IPS-15b (cell line): ENCODE measurements around the gene ASTN2.

Experiments used
- H3K27me3 ChIP-seq: one replicate; pipeline ENCODE4 v1.6.1; 2013; ENCODE audit warnings: low read length; ENCODE audit not compliant: control insufficient read depth, insufficient read depth
- H3K36me3 ChIP-seq: one replicate; pipeline ENCODE4 v1.6.1; 2013; ENCODE audit warnings: low read length; ENCODE audit not compliant: control insufficient read depth, insufficient read depth
- H3K4me1 ChIP-seq: one replicate; pipeline ENCODE4 v1.6.1; 2013; ENCODE audit warnings: mild to moderate bottlenecking, low read length; ENCODE audit not compliant: control insufficient read depth, insufficient read depth
- H3K4me3 ChIP-seq: one replicate; pipeline ENCODE4 v1.5.1; 2013; ENCODE audit warnings: low read depth, low read length
- H3K9ac ChIP-seq: one replicate; pipeline ENCODE4 v1.6.1; 2013; ENCODE audit warnings: low read depth, mild to moderate bottlenecking, low read length
- H3K9me3 ChIP-seq: one replicate; pipeline ENCODE4 v1.6.1; 2013; ENCODE audit warnings: mild to moderate bottlenecking, low read length; ENCODE audit not compliant: control insufficient read depth, insufficient read depth

ASTN2 gene

DNA sequence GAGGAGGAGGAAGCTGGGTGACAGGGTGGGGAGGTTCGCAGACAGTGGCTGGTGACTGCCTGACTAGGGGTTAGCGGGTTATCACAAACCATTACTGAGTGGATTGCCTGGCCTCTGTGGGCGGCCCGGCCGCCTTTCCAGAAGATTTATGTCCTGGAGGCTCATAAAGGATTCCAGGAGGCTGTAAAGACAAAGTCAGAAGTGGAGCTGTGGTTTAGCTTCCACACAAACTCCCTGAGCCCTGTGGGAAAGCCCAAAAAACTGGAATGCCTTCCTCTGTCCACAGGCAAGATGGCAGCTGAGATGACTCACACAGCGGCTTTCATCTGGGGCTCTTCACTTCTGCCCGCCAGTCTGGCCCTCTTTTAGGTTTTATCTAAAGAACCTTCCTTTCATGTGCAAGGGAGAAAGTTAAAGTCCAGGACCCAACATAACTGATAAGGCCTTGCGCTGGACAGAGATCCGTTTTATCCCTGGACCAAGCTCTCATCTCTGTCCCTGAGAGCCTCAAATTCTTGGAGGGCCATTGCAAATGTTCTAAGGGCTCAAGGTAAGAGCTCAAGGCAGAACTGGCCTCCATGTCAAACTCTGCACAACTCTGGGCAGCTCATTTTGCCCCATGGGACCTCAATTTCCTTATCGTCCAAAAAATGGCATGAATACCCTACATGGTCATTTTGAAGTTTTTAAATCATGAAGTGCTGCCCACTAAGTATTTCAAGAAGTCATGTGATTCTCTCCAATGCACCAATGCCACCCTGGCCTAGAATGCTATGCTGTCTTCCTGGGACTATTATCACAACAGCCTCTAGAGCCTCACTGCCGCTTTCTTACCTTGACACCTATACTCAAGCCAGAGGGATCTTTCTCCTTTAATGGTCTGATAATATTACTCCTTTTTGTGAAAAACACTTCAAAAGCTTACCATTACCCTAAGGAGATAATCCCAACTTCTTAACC lies 977.2 kb downstream of the ASTN2 start:
- Histone ChIP-seq H3K27me3 (no peaks in the 10 kb centered on the region), H3K9me3 (no peaks in the 10 kb centered on the region), H3K4me3 (no peak overlapping the region), H3K9ac (no peak overlapping the region), H3K36me3 (peaks cover 2% of the 10 kb centered on the region), H3K4me1 (no peaks in the 10 kb centered on the region)

DNA sequence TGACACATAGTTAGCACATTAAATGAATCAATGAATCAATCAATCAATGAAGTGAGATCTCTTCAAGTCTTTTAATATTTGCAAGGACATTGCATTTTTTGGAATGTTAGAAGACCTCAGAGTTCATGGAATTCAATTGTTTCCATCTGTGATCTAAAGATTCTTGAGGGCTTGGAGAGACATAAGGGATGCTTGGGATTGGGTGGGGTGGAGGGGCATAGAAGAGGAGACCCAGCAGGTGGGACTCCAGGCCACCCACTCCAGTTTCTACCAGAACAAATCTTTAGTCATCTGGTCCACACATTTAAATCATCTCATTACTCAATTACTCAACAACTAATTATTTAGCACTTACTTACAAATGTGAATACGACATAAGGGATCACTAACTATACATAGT lies 978.7 kb downstream of the ASTN2 start:
- H3K36me3 ChIP-seq = no peaks in the 10 kb centered on the region
- no peaks in the 10 kb centered on the region for H3K27me3 ChIP-seq
- H3K4me3 ChIP-seq = no peak overlapping the region
- H3K9ac ChIP-seq = no peak overlapping the region
- H3K4me1 ChIP-seq = no peaks in the 10 kb centered on the region
- H3K9me3 ChIP-seq = no peaks in the 10 kb centered on the region

DNA sequence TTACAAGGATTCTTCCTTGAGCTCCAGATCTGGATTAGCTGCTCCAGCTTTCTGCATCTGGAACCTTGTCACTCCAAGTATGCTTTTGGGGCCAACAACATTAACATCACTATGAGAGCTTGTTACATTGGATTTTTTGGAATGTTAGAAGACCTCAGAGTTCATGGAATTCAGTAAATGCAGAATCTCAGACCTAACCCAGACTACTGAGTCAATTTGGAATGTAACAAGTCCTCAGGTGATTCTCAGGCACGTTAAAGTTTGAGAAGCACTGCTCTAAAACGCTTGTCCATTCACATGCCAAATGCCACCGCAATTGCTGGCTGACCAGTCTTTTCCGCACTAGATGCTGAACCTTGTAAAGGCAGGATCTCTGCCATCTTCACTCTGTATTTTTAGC lies 979.2 kb downstream of the ASTN2 start:
- Histone ChIP-seq H3K9ac (no peak overlapping the region), H3K36me3 (no peaks in the 10 kb centered on the region), H3K4me3 (no peak overlapping the region), H3K9me3 (no peaks in the 10 kb centered on the region), H3K27me3 (no peaks in the 10 kb centered on the region), H3K4me1 (no peaks in the 10 kb centered on the region)

DNA sequence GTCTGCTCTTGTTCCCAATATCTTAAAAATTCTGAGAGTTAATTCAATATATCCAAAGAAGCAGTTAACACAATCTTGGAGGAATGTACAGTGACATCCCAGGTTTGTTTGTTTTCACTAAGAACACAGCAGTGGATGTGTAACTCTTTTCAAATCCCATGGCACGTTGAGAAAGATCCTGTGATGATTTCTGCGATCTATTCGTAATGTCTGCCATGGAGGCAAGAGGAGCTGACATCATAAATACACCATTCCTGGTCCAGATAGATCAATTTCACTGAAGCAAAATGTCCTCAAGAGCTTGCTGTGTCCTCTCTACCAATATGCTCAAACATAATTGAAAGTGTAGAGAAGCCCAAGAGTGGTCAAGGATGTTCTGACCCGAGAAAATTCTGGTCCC lies 980.5 kb downstream of the ASTN2 start:
- H3K9me3 ChIP-seq = no peaks in the 10 kb centered on the region

DNA sequence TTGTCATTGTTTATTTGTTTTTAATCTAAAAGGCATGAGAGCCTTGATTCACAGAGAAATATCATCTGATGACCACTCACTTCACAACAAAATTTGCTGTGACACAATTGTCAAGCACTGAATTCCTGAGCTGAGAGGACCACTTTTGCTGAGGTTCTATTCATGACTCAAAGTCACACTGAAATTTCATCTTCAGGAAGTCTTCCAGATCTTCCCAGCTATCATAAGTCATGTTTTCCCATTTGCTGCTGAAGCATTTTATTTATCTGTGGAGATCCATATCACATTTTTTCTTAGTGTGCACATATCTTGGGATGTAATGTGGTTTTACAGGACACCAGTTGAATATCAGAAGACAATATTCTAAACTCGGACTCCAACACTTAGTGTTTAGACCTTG lies 982.8 kb downstream of the ASTN2 start:
- Histone ChIP-seq H3K9ac (no peak overlapping the region), H3K4me1 (no peaks in the 10 kb centered on the region), H3K4me3 (no peak overlapping the region), H3K27me3 (no peaks in the 10 kb centered on the region), H3K9me3 (no peaks in the 10 kb centered on the region), H3K36me3 (no peaks in the 10 kb centered on the region)

More for the DNA sequence above, 980.5 kb downstream of the ASTN2 start:
- Histone ChIP-seq H3K4me3 (no peak overlapping the region), H3K27me3 (no peaks in the 10 kb centered on the region), H3K4me1 (no peaks in the 10 kb centered on the region), H3K9ac (no peak overlapping the region), H3K36me3 (no peaks in the 10 kb centered on the region)

DNA sequence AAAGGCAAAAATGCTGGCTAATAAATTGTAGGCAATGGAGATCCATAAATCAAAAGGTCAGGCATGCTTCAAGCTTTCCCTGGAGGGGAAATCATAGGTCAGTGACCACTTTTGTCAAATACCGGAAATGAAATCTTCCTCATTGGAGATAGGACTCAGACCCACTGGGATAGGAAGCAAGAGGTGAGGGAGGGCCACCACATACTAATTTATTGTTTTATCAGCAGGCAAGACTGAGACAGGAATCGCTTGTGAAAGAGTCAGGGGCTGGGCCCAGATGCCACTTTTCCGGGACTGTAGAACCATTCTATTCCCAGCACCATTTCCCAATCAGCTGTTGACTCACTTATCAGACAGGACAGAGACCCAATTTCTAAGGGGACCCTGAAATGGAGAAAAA lies 984.0 kb downstream of the ASTN2 start:
- no peaks in the 10 kb centered on the region for H3K27me3 ChIP-seq
- H3K4me3 ChIP-seq = no peak overlapping the region
- no peaks in the 10 kb centered on the region for H3K9me3 ChIP-seq
- H3K4me1 ChIP-seq = no peaks in the 10 kb centered on the region
- H3K9ac ChIP-seq = no peak overlapping the region
- H3K36me3 ChIP-seq = no peaks in the 10 kb centered on the region

DNA sequence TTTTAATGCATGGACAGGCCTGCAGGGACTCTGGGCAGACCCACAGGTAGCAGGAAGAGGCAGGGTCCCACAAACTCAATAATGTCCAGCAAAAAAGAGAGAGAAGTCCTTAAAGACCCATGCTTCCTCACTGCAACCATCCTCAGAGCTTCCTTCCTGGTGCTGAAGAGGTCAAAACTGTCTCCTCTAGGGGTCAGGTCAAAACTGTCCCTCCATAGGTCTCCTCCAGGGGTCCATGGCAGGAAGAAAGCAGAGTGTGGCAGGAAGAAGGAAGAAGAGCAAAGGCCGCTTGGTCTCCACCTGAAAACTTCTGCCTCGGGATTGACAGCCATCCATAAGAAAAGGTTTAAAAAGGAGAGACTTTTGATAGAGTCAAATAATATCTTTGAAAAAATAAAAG lies 989.6 kb downstream of the ASTN2 start:
- no peak overlapping the region for H3K4me3 ChIP-seq
- no peaks in the 10 kb centered on the region for H3K27me3 ChIP-seq
- no peak overlapping the region for H3K9ac ChIP-seq
- H3K36me3 ChIP-seq = no peaks in the 10 kb centered on the region
- no peaks in the 10 kb centered on the region for H3K4me1 ChIP-seq
- H3K9me3 ChIP-seq = no peaks in the 10 kb centered on the region

DNA sequence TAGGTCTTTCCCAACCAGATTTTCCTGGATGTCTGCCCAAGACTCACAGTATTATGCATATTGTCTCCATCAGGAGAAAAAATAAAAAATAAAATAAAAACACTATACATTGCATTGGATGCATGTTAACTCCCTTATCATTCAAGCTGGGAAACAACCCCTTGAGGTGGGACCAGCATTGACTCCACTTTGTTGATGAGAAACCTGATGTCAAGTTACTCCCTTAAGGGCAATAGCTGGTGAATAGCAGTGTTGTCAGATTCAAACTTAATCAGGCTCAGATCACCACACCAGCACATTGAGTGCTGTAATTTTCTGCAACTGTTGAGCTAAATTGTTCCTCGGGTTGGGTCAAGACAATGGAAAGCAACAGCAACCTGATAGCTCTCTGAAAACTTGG lies 991.7 kb downstream of the ASTN2 start:
- no peaks in the 10 kb centered on the region for H3K4me1 ChIP-seq
- H3K9ac ChIP-seq = no peak overlapping the region
- H3K36me3 ChIP-seq = no peaks in the 10 kb centered on the region
- H3K4me3 ChIP-seq = no peak overlapping the region
- no peaks in the 10 kb centered on the region for H3K9me3 ChIP-seq
- H3K27me3 ChIP-seq = no peaks in the 10 kb centered on the region

DNA sequence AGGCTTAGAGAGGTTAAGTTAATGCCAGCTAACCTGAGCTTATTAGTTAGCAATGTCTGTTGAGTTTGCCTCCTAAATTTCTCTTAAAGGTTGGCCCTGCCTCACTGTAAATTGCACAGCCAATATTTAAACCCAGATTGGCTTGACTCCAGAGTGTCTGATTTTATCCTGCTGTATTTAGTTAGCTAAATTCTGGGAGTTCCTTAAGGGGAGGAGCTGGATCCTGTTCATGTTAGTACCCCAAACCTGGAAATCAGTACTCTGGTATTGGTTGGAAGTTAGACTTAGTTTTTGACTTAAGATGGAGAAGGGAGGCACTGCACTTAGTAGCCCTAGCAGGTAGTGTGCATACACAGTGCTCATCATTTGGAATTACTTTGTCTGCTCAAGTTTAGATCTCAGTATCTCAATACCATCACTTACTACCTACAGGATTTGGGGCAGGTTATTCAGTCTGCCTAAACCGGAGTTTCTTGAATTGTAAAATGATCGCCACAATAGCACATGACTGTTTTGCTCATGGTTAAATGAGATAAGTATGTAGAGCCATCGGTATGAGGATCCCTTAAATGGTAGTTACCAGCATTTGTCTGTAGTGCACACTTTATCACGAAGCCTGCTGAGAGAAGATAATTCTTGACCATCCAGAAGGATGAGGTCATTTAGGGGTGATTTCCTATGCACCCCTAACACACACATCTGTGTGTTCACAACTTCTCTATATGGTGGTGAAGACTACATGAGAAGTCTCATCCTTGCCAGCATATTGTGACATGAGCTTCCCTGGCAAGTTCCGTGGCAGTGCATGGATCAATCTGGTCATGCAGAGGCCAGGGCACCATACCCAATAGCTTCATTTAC lies 992.5 kb downstream of the ASTN2 start:
- H3K9ac ChIP-seq = no peak overlapping the region
- no peaks in the 10 kb centered on the region for H3K9me3 ChIP-seq
- H3K27me3 ChIP-seq = no peaks in the 10 kb centered on the region
- H3K4me3 ChIP-seq = no peak overlapping the region
- no peaks in the 10 kb centered on the region for H3K4me1 ChIP-seq
- H3K36me3 ChIP-seq = no peaks in the 10 kb centered on the region

DNA sequence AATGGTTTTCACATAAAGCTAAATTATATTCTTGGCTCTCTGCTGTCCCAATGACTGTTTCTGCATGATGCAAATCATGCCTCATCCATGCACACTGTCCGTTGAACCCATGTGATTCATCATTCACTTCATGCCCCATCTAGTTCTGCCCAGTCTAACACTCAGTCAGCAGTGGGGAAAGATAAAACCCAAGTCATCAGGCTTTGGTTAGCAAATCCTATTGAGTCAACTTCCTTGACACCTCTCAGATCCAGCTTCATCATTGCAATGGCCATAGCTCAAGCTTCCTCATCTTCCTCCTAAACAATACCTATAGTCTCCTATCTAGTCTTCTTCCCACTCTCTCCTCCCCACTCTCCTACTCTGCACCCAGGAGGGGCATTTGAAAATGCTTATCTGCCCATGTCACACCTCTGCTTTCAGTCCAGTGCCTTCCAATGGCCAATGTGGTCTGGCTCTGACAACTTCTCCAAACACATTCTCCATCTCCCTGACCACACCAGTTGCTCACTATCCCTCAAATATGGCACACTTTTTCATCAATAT lies 993.8 kb downstream of the ASTN2 start:
- no peaks in the 10 kb centered on the region for H3K4me1 ChIP-seq
- H3K27me3 ChIP-seq = no peaks in the 10 kb centered on the region
- H3K4me3 ChIP-seq = no peak overlapping the region
- H3K36me3 ChIP-seq = no peaks in the 10 kb centered on the region
- no peak overlapping the region for H3K9ac ChIP-seq
- no peaks in the 10 kb centered on the region for H3K9me3 ChIP-seq

DNA sequence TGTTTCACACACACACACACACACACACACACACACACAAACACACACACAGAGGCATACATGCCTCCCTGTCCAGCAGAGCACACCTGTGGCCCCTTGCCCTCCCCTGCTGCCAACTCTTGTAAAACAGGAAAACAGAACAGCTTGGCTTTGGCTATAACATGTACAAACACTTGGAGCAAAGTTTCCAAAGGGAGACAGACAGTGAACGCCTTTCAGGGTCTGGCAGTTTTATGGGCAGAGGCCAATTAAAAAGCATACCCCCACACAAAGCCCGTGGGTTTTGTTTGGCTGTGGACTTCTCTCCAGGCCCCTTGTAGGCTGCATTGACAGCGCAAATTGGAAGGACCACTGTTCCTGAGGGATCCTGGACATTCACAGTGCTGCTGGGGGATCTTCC lies 995.7 kb downstream of the ASTN2 start:
- Histone ChIP-seq H3K4me3 (no peak overlapping the region), H3K4me1 (no peaks in the 10 kb centered on the region), H3K27me3 (no peaks in the 10 kb centered on the region), H3K9ac (no peak overlapping the region), H3K9me3 (no peaks in the 10 kb centered on the region), H3K36me3 (no peaks in the 10 kb centered on the region)
